ENCODE data around the gene TRIM31.
"Not testable (repeated sequence)": the region's sequence is repeated elsewhere in the genome, so short reads cannot be mapped to it uniquely, and the experiment has no call there.

TRIM31 gene

DNA sequence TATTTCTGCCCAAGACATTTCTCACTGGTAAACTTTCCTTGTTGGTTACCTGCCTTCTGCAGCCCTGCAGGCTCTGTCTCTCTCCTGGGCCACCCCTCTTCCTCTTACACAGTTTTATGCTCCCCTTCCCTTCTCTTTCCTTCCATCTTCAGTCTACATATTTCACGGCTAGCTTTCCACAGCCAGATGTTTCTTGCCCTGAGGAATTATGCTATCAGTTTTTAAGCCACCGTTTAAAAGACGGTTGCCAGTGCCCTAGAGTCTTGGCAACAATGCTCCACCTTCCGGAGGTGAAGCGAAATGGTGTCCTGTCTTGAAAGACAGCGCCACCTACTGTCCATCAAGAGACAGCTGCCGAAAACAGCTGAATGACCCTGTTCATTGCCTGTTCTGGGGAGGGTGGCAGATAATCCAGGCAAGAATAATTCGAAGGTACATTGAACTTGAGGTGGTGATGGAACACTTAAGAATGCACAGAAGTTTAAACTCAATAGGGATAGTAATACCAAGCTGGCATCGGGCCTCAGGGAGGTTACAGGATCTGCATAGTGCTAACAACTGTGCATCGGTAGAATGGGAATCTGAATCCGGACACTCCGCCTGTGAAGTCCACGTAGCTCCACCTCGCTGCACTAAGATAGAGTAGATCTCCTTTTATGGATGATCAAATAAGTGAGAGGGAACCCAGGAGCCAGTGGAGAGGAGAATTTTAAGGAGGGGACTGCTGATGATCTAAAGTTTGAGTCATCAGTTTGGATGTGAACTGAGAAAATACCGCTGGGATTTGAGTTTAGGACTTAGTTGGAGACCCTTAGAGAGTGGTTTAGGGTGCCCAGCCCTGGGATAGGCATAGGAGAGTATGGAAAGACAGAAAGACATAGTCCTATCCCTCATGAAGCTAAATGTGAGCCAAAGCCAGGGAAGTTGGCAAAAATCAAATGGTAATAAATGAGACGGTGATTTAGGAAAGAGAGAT lies 18.3 kb upstream of the TRIM31 start:
- Histone ChIP-seq H3K27ac (ENCODE audit: insufficient read depth, low read depth, low read length, poor library complexity, severe bottlenecking) (no peak overlapping the region), H3K4me3 (ENCODE audit: insufficient read depth, low read depth, low read length) (no peak overlapping the region), H3K4me1 (ENCODE audit: control insufficient read depth, insufficient read depth, low read length) (no peaks in the 10 kb centered on the region), H3K36me3 (ENCODE audit: control insufficient read depth, insufficient read depth, low read length) (no peaks in the 10 kb centered on the region), H3K9me3 (ENCODE audit: control insufficient read depth, low read length) (no peaks in the 10 kb centered on the region), H3K27me3 (ENCODE audit: control insufficient read depth, insufficient read depth, low read length, poor library complexity, severe bottlenecking) (peaks cover 72% of the 10 kb centered on the region)
- WGBS, 2 experiments, result 41 to 42% methylated on average over 16 of the region's 16 CpGs

GRCh38 chr6:30130179-30130679 lies 17.3 kb upstream of the TRIM31 start:
- no peaks in the 10 kb centered on the region for H3K4me1 ChIP-seq (ENCODE audit: control insufficient read depth, insufficient read depth, low read length)
- no peaks in the 10 kb centered on the region for H3K36me3 ChIP-seq (ENCODE audit: control insufficient read depth, insufficient read depth, low read length)
- WGBS, 2 experiments, result 75 to 81% methylated on average over 4 of the region's 4 CpGs
- no peak overlapping the region for H3K27ac ChIP-seq (ENCODE audit: insufficient read depth, low read depth, low read length, poor library complexity, severe bottlenecking)
- H3K9me3 ChIP-seq (ENCODE audit: control insufficient read depth, low read length), result no peaks in the 10 kb centered on the region
- peaks cover 81% of the 10 kb centered on the region for H3K27me3 ChIP-seq (ENCODE audit: control insufficient read depth, insufficient read depth, low read length, poor library complexity, severe bottlenecking)
- H3K4me3 ChIP-seq (ENCODE audit: insufficient read depth, low read depth, low read length), result no peak overlapping the region

DNA sequence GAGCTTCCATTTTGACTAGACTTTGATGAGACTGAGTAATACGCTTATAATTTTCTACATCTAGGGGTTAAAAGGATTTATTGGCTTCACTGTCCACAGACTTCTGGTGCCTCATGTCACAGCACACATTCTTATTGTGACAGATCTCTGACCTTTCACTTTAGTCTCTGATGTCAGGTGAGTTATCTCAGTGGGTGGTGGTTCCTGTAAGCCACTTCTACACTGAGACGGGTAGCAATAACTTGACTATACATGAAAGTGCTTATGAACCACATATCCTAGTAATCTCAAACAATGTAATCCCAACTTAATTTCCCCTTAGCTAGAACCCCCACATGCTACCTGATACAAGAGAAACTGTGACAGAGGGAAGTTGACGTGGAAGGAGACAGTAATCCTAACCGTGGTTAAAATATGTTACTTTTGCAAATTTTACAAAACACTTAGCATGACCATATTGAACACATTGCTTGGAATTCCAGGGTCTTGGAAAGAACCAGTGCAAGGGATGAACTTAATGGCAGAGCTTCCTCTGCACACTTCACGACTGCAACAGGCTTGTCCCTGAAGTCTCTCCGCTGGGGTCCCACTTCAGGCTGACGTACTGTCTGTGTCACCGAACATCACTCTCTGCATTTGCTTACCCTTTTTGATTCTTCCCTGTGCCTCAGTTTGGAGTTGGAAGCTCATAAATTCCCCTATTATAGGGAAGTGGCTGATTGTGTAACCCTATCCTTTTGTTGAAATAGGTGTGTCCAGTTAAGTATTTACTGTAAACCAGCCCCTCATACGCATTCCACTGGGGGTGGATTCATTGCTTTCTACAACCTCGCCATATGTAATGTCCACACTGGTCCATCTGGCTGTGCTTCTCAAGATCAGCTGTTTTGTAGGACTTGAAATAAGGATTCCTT lies 16.6 kb upstream of the TRIM31 start:
- Histone ChIP-seq H3K27me3 (ENCODE audit: control insufficient read depth, insufficient read depth, low read length, poor library complexity, severe bottlenecking) (peaks cover 88% of the 10 kb centered on the region), H3K27ac (ENCODE audit: insufficient read depth, low read depth, low read length, poor library complexity, severe bottlenecking) (no peak overlapping the region), H3K4me3 (ENCODE audit: insufficient read depth, low read depth, low read length) (no peak overlapping the region), H3K9me3 (ENCODE audit: control insufficient read depth, low read length) (no peaks in the 10 kb centered on the region), H3K4me1 (ENCODE audit: control insufficient read depth, insufficient read depth, low read length) (no peaks in the 10 kb centered on the region), H3K36me3 (ENCODE audit: control insufficient read depth, insufficient read depth, low read length) (no peaks in the 10 kb centered on the region)
- 79 to 83% methylated on average over 10 of the region's 10 CpGs for WGBS, 2 experiments

DNA sequence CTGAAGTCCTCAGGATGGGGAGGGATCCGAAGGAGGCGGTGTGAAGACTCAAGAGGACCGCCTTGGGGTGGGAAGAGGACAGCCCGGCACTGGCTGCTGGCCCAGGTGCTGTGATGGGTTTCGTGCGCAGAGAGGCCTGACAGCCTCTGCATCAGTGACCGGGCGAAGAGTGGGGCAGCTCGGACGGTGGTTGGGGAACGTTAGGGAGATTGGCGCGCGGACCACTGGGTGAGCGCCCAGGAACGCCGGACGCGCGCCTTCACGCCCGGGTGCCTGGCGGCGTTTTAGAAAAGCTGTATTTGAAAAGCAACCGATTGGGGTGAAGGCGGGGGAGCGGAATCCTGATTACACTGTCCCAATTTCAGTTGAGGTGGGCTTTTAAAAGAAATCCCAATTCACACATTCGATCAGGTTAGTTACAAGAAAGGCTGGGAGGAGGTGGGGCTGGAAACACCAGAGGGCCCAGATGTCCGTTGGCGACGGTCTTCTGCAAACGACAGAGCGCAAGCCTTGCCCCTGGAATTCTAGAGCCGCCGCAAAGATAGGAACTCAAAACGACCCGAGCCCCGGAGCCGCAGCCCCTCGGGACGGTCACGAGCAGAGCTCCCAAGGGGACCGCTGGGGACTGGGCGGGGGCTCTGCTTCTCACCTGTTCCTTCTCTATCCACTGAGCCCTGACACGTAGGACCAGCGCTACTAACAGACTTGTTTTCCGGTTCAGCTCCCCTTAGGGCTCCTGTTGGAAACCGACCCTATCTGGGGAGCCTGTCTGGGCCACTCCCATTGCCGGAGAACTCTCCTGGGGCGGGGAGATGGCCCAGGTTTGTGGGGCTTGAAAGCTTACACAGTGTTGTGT lies 14.6 kb upstream of the TRIM31 start:
- Histone ChIP-seq H3K4me1 (ENCODE audit: control insufficient read depth, insufficient read depth, low read length) (no peaks in the 10 kb centered on the region), H3K27me3 (ENCODE audit: control insufficient read depth, insufficient read depth, low read length, poor library complexity, severe bottlenecking) (peaks cover 88% of the 10 kb centered on the region), H3K9me3 (ENCODE audit: control insufficient read depth, low read length) (no peaks in the 10 kb centered on the region), H3K27ac (ENCODE audit: insufficient read depth, low read depth, low read length, poor library complexity, severe bottlenecking) (no peak overlapping the region), H3K36me3 (ENCODE audit: control insufficient read depth, insufficient read depth, low read length) (no peaks in the 10 kb centered on the region), H3K4me3 (ENCODE audit: insufficient read depth, low read depth, low read length) (peak overlapping the region; percentile 0)
- 1 to 2% methylated on average over 50 of the region's 50 CpGs for WGBS, 2 experiments

DNA sequence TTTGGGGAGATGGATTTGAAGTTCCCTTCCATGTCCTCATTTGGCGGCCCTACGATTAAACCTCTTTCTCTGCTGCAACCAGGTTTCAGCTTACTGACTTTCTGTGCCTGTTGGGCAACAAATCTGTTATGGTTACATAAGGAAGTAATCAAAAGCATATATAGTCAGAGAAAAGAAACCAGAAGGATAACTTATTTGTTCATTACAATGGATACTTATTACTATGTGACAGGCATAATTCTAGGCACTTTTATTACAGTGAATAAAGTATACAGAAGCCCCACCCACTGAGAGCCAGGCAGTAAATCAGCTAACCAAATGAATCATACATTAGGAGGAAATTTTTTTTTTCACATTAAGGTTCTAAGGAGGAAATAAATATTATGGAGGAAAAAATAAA lies 9.6 kb upstream of the TRIM31 start:
- no peaks in the 10 kb centered on the region for H3K4me1 ChIP-seq (ENCODE audit: control insufficient read depth, insufficient read depth, low read length)
- no peak overlapping the region for H3K4me3 ChIP-seq (ENCODE audit: insufficient read depth, low read depth, low read length)
- no peaks in the 10 kb centered on the region for H3K9me3 ChIP-seq (ENCODE audit: control insufficient read depth, low read length)
- H3K36me3 ChIP-seq (ENCODE audit: control insufficient read depth, insufficient read depth, low read length), result no peaks in the 10 kb centered on the region
- no peak overlapping the region for H3K27ac ChIP-seq (ENCODE audit: insufficient read depth, low read depth, low read length, poor library complexity, severe bottlenecking)
- peaks cover 38% of the 10 kb centered on the region for H3K27me3 ChIP-seq (ENCODE audit: control insufficient read depth, insufficient read depth, low read length, poor library complexity, severe bottlenecking)
- WGBS, 2 experiments, result 48% methylated on average over 2 of the region's 2 CpGs

DNA sequence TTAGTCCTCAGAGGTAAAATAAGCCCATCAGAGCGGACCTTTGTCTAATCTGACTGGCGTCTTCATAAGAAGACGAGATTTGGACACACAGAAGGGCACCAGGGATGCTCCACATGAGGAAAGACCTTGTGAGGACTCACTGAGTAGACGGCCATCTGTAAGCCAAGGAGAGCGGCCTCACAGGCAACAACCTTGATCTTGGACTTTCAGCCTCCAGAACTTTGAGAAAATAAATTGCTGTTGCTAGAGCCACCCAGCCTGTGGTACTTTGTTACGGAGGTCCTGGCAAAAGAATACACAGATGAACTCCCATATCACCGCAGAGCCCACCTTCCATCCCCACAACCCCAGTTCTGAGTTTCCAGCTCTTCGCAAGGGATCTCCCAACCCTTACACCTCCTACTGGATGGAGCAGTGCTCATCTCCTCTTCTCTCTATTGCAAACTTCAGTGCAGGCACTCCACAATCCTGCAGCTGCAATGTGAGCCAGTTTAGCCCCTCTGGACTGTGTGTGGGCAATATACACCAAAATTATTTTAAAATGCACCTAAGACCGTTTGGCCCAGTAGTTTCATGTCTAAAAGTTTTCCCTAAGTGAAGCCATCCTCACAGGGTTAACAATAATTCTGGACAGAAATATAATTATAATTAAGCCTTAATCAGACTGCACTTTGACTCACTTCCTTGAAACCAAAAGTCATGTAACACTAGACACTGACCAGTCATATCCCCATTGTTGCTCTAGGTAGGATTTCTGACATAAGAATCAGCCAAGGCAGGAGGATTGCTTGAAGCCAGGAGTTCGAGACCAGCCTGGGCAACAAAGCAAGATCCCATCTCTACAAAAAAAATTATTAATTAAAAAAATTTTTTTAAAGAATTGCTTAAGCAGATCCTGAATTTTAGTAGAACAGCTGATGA lies 8.8 kb upstream of the TRIM31 start:
- Histone ChIP-seq H3K36me3 (ENCODE audit: control insufficient read depth, insufficient read depth, low read length) (no peaks in the 10 kb centered on the region), H3K9me3 (ENCODE audit: control insufficient read depth, low read length) (no peaks in the 10 kb centered on the region), H3K4me1 (ENCODE audit: control insufficient read depth, insufficient read depth, low read length) (no peaks in the 10 kb centered on the region), H3K4me3 (ENCODE audit: insufficient read depth, low read depth, low read length) (no peak overlapping the region), H3K27me3 (ENCODE audit: control insufficient read depth, insufficient read depth, low read length, poor library complexity, severe bottlenecking) (peaks cover 30% of the 10 kb centered on the region), H3K27ac (ENCODE audit: insufficient read depth, low read depth, low read length, poor library complexity, severe bottlenecking) (no peak overlapping the region)
- 87 to 92% methylated on average over 9 to 10 of the region's 10 CpGs for WGBS, 2 experiments

DNA sequence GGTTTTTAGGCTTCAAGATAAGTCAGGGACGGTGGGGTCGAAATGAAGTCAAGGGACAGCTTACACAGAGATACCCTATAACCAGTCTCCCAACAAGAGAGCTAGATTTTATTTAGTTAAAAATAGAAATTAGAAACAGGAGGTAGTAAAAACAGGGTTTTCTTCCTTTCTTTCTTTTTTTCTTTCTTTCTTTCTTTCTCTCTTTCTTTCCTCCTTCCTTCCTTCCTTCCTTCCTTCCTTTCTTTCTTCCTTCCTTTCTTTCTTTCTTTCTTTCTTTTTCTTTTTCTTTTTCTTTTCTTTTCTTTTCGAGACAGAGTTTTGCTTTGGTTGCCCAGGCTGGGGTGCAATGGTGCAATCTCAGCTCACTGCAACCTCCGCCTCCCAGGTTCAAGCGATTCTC lies 5.8 kb upstream of the TRIM31 start:
- not testable (repeated sequence) for H3K27ac ChIP-seq (ENCODE audit: insufficient read depth, low read depth, low read length, poor library complexity, severe bottlenecking); H3K9me3 ChIP-seq (ENCODE audit: control insufficient read depth, low read length); H3K36me3 ChIP-seq (ENCODE audit: control insufficient read depth, insufficient read depth, low read length); H3K4me1 ChIP-seq (ENCODE audit: control insufficient read depth, insufficient read depth, low read length); H3K4me3 ChIP-seq (ENCODE audit: insufficient read depth, low read depth, low read length)
- peaks cover 13% of the 10 kb centered on the region for H3K27me3 ChIP-seq (ENCODE audit: control insufficient read depth, insufficient read depth, low read length, poor library complexity, severe bottlenecking)
- WGBS, 2 experiments, result 89 to 97% methylated on average over 3 to 5 of the region's 5 CpGs

- no peaks in the 10 kb centered on the region for H3K9me3 ChIP-seq (ENCODE audit: control insufficient read depth, low read length)
- H3K27me3 ChIP-seq (ENCODE audit: control insufficient read depth, insufficient read depth, low read length, poor library complexity, severe bottlenecking), result peaks cover 28% of the 10 kb centered on the region
- no peaks in the 10 kb centered on the region for H3K4me1 ChIP-seq (ENCODE audit: control insufficient read depth, insufficient read depth, low read length)
- H3K27ac ChIP-seq (ENCODE audit: insufficient read depth, low read depth, low read length, poor library complexity, severe bottlenecking), result no peak overlapping the region
- H3K4me3 ChIP-seq (ENCODE audit: insufficient read depth, low read depth, low read length), result no peak overlapping the region
- 92 to 95% methylated on average over 4 to 6 of the region's 6 CpGs for WGBS, 2 experiments
- no peaks in the 10 kb centered on the region for H3K36me3 ChIP-seq (ENCODE audit: control insufficient read depth, insufficient read depth, low read length)
These were observed 3.8 kb upstream of the TRIM31 start for GRCh38 chr6:30116724-30117123.

GRCh38 chr6:30113841-30114240 lies 951 bp upstream of the TRIM31 start:
- H3K27ac ChIP-seq (ENCODE audit: insufficient read depth, low read depth, low read length, poor library complexity, severe bottlenecking), result no peak overlapping the region
- no peaks in the 10 kb centered on the region for H3K9me3 ChIP-seq (ENCODE audit: control insufficient read depth, low read length)
- no peaks in the 10 kb centered on the region for H3K4me1 ChIP-seq (ENCODE audit: control insufficient read depth, insufficient read depth, low read length)
- WGBS, 2 experiments, result 88% methylated on average over 1 of the region's 1 CpG; no CpG with 5 or more reads in 1 of the 2 experiments
- H3K36me3 ChIP-seq (ENCODE audit: control insufficient read depth, insufficient read depth, low read length), result no peaks in the 10 kb centered on the region
- peaks cover 45% of the 10 kb centered on the region for H3K27me3 ChIP-seq (ENCODE audit: control insufficient read depth, insufficient read depth, low read length, poor library complexity, severe bottlenecking)
- H3K4me3 ChIP-seq (ENCODE audit: insufficient read depth, low read depth, low read length), result no peak overlapping the region

All from ectodermal cell (in vitro differentiated cells).